HG03108 (cell line): Measurements from ENCODE around the gene KMT2D.

Experiments
- ATAC-seq: cut with Tn5 transposase; IDR thresholded peaks from one replicate; pipeline ENCODE4 v1.9.1; 2021; ENCODE audit warnings: moderate library complexity; ENCODE audit not compliant: unreplicated experiment

The KMT2D gene

GRCh38 chr12:49055092-49055491 is 5.5 kb downstream of the KMT2D start:
- no peak for ATAC-seq

- ATAC-seq: no peak
These were observed 6.1 kb downstream of the KMT2D start for GRCh38 chr12:49054524-49054923.

GRCh38 chr12:49054096-49054495 is 6.5 kb downstream of the KMT2D start:
- ATAC-seq: no peak

- ATAC-seq: no peak
These were observed 8.0 kb downstream of the KMT2D start for GRCh38 chr12:49052451-49053208.

DNA sequence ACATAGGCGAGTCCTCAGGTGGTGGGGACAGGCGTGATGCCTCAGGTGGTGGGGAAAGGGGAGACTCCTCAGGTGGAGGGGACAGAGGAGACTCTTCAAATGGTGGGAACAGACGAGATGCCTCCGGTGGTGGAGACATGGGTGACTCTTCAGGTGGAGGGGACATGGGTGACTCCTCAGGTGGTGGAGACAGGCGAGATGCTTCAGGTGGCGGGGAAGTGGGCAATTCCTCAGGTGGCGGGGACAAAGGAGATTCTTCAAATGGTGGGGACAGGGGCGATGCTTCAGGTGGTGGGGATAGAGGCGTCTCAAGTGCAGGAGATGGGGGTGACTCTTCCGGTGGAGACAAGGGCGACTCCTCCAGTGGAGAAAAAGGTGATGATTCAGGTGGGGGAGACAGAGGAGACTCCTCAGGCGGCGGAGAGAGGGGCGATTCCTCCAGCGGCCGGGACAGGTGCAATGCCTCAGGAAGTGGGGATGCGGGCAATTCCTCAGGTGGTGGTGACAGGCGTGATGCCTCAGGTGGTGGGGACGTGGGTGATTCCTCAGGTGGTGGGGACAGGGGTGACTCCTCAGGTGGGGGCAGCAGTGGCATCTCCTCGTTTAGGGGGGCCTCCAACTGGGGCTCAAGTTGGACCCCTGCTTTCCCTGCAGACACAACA is 8.7 kb downstream of the KMT2D start:
- no peak for ATAC-seq

GRCh38 chr12:49051373-49051764 is 9.2 kb downstream of the KMT2D start:
- no peak for ATAC-seq

DNA sequence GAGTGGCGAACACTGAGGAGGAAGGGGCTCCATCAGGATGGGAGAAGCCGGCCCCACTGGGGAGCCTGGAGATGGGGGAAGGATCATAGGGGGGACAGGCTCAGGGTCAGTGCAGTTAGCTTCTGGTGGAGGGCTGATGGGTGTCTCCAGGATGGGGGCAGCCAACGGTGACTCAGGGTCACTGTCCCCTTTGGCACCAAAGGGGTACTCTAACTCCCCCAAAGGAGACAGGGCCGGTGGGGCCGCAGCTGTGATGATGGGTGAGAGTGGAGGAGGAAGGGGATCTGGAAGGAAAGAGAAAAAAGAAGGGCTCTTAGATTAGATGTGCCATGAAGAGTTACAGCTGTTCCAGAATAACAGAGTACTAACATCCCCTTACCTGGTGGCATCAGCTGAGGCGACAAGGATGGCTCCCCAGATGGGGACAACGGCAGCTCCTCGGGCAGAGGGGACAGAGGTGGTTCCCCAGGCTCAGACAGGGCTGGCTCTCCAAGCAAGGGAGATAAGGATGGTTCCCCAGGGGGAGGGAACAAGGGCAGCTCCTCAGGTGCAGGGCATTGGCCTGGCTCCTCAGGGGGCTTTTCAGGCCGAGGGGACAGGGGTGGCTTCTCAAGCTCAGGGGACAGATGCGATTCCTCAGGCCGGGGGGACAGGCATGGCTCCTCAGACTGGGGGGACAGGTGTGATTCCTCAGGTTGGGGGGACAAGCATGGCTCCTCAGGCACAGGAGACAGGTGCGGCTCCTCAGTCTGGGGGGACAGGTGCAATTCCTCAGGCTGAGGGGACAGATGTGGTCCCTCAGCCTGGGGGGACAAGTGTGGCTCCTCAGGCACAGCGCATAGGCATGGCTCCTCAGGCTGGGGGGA is 9.9 kb downstream of the KMT2D start:
- ATAC-seq: no peak

- no peak for ATAC-seq
These were observed 10.9 kb downstream of the KMT2D start for GRCh38 chr12:49049566-49050224.

DNA sequence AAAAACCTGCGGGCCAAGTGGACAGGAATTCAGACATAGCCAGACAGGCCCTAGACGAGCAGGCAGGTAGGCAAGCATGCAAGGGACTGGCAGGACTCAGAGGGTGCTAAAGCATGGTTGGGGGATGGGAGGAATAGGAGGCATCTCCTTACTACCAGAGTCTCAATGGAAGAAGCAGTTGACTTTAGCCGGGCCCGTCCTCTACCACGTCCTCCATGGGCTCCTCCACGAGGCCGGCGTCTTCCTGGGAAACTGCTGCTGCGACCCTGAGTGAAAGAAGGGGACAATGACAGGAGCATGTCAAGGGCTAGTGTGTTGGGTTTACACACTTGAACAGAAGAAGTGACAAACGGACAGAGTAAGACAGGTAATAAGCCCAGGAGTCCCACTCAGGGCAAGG is 11.6 kb downstream of the KMT2D start:
- ATAC-seq: no peak

DNA sequence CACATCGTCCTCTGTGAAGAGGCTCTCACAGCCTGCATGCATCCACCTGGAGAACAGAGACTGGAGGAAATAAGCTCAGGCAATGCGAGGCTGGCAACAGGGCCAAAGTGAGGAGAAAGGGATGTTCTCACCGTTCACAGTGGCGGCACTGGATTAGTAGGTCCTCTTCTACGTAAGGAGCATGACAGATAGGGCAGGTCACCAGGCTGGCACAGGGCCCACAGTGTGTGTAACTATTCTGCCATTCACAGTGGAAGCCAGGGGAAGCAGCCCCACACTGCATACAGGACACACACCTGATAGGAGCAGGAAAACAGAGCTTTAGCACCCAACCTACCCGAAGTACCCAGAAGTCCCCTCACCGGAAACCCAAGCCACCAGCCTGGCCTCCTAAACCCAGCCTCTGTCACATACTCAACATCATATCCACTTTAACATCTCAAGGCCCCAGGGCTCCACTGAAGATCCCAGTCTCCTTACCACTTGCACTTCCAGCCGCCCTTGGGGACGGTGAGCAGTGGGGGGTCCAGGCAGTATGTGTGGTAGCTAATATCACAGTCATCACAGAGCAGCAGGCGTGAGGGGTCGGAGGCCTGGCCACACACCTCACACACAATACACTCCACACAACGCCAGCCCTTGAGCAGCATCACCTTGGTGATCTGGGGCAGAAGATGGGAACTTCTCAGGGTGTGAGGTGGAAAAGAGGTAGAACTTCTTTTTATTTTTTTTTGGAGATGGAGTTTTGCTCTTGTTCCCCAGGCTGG is 14.3 kb downstream of the KMT2D start:
- no peak for ATAC-seq

GRCh38 chr12:49044660-49045059 is 15.9 kb downstream of the KMT2D start:
- ATAC-seq: no peak

DNA sequence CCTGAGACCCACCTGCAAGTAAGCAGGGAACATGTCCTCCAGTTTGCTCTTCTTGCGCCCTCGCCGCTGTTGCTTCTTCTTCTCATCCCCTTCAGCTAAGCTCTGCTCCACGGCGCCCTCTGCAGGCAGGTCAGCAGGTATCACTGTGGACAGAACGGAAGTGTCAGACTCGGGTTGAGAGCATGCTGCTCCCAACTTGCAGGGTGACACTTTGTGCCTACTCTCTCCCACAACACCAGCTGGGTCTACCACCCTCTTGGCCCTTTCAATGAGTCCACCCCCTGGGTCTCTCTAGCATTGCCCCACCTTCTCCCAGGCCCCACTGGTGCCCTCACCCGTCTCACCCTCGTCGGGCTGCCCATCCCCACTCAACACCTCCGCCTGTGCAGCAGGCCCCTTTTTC is 16.7 kb downstream of the KMT2D start:
- ATAC-seq: no peak

DNA sequence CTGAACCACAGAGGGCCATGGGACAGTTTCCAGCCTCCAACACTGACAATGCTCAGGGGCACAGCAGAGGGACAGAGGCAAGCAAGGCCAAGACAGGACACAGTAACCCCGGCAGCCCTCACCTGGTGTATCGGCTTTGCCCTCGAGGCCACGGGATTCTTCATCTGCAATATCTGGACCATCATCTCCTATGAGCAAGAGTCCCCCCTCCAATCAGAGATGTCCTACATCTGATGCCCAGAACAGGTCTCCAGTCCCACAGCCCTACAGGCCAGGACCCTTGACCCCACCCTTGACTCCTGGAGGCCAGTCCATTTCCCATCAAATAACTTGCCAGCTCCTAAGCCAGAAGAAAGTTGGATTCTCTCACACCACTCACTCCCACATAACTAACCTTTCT is 17.4 kb downstream of the KMT2D start:
- ATAC-seq: no peak

DNA sequence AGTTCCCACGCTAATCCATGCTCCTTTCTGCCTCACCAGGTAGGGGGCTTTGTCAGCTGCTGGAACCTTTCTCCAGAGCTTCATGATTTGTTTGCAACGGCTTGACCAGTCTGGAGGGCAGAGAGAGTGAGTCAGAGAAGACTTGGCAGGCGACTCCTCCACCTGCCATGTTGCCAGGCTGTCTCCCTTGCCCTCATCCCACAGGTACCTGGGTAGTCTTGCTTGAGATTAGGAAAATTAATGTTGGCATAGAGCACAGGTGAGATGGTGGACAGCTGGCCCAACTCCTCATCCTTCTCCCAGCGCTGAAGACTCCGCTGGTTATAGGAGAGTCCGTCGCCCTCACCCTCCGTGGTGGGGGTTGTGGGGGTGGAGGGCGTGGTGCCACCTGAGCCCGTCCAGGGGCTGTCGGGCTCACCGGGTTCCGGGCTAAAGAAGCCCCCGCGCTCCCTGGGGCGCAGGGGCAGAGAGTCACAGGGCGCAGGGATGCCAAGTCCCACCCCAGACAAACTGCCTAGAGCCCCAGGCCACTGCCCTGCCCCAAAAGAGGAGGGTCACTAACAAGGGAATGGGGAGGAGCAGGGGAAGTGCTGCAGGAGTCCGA is 18.6 kb downstream of the KMT2D start:
- ATAC-seq: no peak

- ATAC-seq: no peak
These were observed 19.3 kb downstream of the KMT2D start for GRCh38 chr12:49041036-49041880.

- no peak for ATAC-seq
These were observed 20.2 kb downstream of the KMT2D start for GRCh38 chr12:49040364-49040855.

DNA sequence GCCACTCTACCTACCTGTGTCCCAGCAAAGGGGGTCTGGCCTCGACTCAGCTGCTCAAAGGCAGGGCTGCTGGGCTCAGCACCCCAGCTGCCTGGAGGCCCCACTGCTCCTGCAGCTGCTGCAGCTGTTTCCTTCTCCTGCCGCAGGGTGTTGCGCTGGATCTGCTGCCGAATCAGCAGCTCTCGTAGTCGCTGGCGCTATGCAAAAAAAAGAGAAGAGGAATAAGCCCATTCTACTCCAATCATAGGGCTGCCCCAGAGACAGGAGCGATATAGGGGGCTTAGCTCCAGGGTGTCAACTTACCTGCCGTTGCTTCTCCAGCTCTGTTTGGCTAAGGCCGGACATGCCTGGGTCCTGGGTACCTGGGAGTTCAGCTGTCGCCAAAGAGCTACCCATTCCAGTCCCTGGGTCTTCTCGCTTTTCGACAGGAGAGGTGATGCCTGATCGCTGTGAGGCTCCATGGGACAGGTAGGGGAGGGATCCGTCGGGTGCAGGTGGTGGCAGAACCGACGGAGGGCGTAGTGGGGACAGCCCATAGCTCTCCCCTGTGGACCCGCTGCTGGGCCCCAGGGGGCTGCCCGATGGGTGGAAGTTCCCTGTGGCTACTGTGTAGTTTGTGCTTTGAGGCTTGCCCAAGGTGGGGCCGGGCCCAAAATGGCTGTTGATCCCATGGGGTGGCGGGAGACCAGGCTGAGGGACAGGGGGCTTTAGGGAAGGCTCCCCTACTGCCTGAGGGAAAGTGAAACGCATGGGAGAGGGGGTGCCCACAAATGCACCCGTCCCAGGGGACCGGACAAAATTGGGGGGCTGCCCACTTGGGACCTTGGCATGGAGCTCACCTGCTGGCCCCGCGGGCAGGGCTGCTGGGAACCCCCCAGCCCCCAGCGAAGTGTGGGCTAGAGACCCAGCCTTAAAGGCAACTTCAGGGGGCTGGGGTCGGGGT is 20.9 kb downstream of the KMT2D start:
- ATAC-seq: no peak
